GM12878 (cell line): ENCODE results near the gene NEXN.
A peak's percentile ranks its signal among the peaks of the same experiment; 100 is the strongest.

Experiments
- ATF3 ChIP-seq: IDR thresholded peaks from 2 replicates; pipeline ENCODE4 v1.6.1; 2011; ENCODE audit warnings: low read depth, mild to moderate bottlenecking, low read length, moderate library complexity, borderline replicate concordance; ENCODE audit errors: extremely low read depth
- CBFB ChIP-seq: IDR thresholded peaks from 2 replicates; pipeline ENCODE4 v1.6.1; 2016; ENCODE audit warnings: antibody characterized with exemption, low read depth
- CBX5 ChIP-seq: sonication (generic); IDR thresholded peaks from 2 replicates; pipeline ENCODE4 v1.6.1; 2016; ENCODE audit warnings: low read depth, moderate library complexity, mild to moderate bottlenecking, inconsistent platforms
- CTCF ChIP-seq, 3 experiments: IDR thresholded peaks in 2 of 3; conservative IDR thresholded peaks in 1 of 3; 2 replicates each; pipeline ENCODE4 v1.5.1; 2011; ENCODE audit warnings: low read depth in 3 of 3, low read length in 3 of 3, mild to moderate bottlenecking in 3 of 3, control low read depth in 2 of 3, moderate library complexity in 2 of 3, inconsistent platforms in 1 of 3, mixed read lengths in 1 of 3; ENCODE audit not compliant: control insufficient read depth in 2 of 3, insufficient read depth in 1 of 3; ENCODE audit errors: extremely low read depth in 1 of 3
- E2F8 ChIP-seq: fragments of 450-650 bp; IDR thresholded peaks from 2 replicates; pipeline ENCODE4 v1.6.1; 2018; ENCODE audit warnings: mild to moderate bottlenecking, low read depth, moderate library complexity; ENCODE audit not compliant: partially characterized antibody
- EP300 ChIP-seq, 2 experiments: fragments of 150-350 bp in 1 of 2; IDR thresholded peaks; 2 replicates each; pipeline ENCODE4 v1.6.1; 2011 to 2012; ENCODE audit warnings: low read depth in 2 of 2, low read length in 2 of 2, borderline replicate concordance in 1 of 2, improper control_type of control experiment in 1 of 2, inconsistent platforms in 1 of 2; ENCODE audit not compliant: control insufficient read depth in 1 of 2
- EZH2 ChIP-seq: IDR thresholded peaks from 2 replicates; pipeline ENCODE4 v1.6.1; 2012; ENCODE audit warnings: low read depth, mild to moderate bottlenecking, control low read depth, inconsistent platforms, low read length, borderline replicate concordance; ENCODE audit not compliant: control insufficient read depth
- HDAC2 ChIP-seq: fragments of 200-600 bp; sonication (generic); IDR thresholded peaks from 2 replicates; pipeline ENCODE4 v1.6.1; 2017
- JUND ChIP-seq: IDR thresholded peaks from 2 replicates; pipeline ENCODE4 v1.6.1; 2012; ENCODE audit warnings: low read depth, mild to moderate bottlenecking, low read length, improper control_type of control experiment, moderate library complexity
- NKRF ChIP-seq: fragments of 450-650 bp; conservative IDR thresholded peaks from 2 replicates; pipeline ENCODE4 v1.6.1; 2017; ENCODE audit warnings: mild to moderate bottlenecking, moderate library complexity
- POLR2A ChIP-seq: IDR thresholded peaks from 2 replicates; pipeline ENCODE4 v1.6.1; 2011; ENCODE audit warnings: low read depth, mild to moderate bottlenecking, low read length
- REST ChIP-seq: IDR thresholded peaks from 2 replicates; pipeline ENCODE4 v1.6.1; 2012; ENCODE audit warnings: mild to moderate bottlenecking, low read depth, low read length
- RFX5 ChIP-seq: IDR thresholded peaks from 2 replicates; pipeline ENCODE4 v1.6.1; 2011; ENCODE audit warnings: low read depth, low read length, improper control_type of control experiment

- TF ChIP-seq POLR2A, result no peak
- TF ChIP-seq ATF3, result no peak
- no peak for TF ChIP-seq CBFB
- TF ChIP-seq REST, result no peak
- TF ChIP-seq HDAC2, result no peak
- TF ChIP-seq CTCF (IDR thresholded peaks at IDR 0.05 in 2 of 3, conservative IDR thresholded peaks at IDR 0.05 in 1 of 3; ENCODE audit: control insufficient read depth in 2 of 3, extremely low read depth in 1 of 3, insufficient read depth in 1 of 3, low read depth in 3 of 3, low read length in 3 of 3), result peak; percentile 61 to 72 (median 71); a peak in 5 of 6 replicates
- TF ChIP-seq E2F8, result no peak
- no peak for TF ChIP-seq JUND
- TF ChIP-seq EZH2, result no peak
- TF ChIP-seq RFX5, result no peak
- TF ChIP-seq CBX5, result no peak
- no peak for TF ChIP-seq EP300 (IDR thresholded peaks at IDR 0.05; ENCODE audit: borderline replicate concordance in 1 of 2, control insufficient read depth in 1 of 2, low read depth in 2 of 2, low read length in 2 of 2)
- TF ChIP-seq NKRF, result no peak
These were observed 12.4 kb downstream of the NEXN start for GRCh38 chr1:77900687-77901293.
